Measurements from ENCODE around the gene ATP1B1.

GRCh38 chr1:169142129-169142528, 35.6 kb downstream of the ATP1B1 start:
- TF ChIP-seq REST (IDR thresholded peaks at IDR 0.05; ENCODE audit: unreplicated experiment) (no peak), EZH2phosphoT487 (IDR thresholded peaks at IDR 0.05; ENCODE audit: unreplicated experiment) (no peak), CTCF (conservative IDR thresholded peaks at IDR 0.05; ENCODE audit: low read depth in 2 of 2) (no peak), EZH2 (IDR thresholded peaks at IDR 0.05; ENCODE audit: low read depth, unreplicated experiment) (no peak), ZNF462 (CRISPR knock-in tag; IDR thresholded peaks at IDR 0.05) (no peak), CREB1 (CRISPR knock-in tag; IDR thresholded peaks at IDR 0.05; ENCODE audit: low read depth) (no peak), POLR2AphosphoS5 (IDR thresholded peaks at IDR 0.05; ENCODE audit: low read depth) (no peak), STAT1 (IDR thresholded peaks at IDR 0.05; ENCODE audit: unreplicated experiment) (no peak), JUNB (IDR thresholded peaks at IDR 0.05; ENCODE audit: unreplicated experiment) (no peak), ZNF114 (CRISPR knock-in tag; IDR thresholded peaks at IDR 0.05) (no peak)

Measured in GM23338 (cell line).